HG03378 (cell line): Measurements from ENCODE around the gene C1orf50.
"Not testable (repeated sequence)": the region's sequence is repeated elsewhere in the genome, so short reads cannot be mapped to it uniquely, and the experiment has no call there.

ENCODE experiments used
- ATAC-seq: cut with Tn5 transposase; IDR thresholded peaks from one replicate; pipeline ENCODE4 v1.9.1; 2021; ENCODE audit warnings: mild to moderate bottlenecking, moderate library complexity; ENCODE audit not compliant: unreplicated experiment

Gene C1orf50

DNA sequence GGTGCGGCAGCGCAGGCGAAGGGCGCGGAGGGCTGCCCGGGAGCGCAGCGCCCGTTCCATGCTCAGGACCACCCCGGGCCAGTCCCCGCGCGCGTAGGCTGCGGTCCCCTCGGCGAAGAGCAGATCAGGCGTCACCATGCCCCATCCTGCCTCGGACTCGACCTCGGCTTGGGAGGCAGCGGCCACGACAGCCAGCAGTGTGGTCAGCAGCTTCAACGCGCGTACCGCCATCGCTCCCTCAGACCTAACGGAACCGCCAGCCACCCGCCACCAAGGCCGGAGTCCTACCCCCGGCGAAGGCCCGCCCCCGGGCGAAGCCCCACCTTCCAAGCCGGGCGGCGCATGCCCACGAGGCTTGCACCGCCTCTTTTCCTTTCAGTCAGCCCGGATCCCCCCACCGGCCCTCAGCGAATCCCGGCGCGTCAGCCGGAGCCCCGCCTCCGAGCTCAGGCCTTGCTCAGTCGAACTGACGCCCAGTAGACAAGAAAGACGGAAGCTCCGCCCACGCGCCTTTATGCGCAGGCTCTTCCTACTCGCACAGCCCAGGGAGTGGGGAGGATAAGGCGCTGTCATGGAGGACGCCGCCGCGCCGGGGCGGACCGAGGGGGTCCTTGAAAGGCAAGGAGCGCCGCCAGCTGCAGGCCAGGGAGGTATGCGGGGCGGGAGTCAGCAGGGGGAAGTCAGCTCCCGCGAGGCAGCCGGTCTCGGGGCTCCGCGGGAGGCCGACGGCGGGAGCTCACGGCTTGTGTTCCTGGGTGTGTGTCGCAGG is at the start of gene C1orf50, which contains the start of gene P3H1:
C1orf50 (plus strand) TSS at position 509 of the 769 bp plus-strand sequence; CDS start at position 572, 63 bp downstream.
P3H1 (minus strand) TSS at position 288 of the 769 bp plus-strand sequence; CDS start at position 231, 57 bp downstream.
- peak; percentile 92 for ATAC-seq

DNA sequence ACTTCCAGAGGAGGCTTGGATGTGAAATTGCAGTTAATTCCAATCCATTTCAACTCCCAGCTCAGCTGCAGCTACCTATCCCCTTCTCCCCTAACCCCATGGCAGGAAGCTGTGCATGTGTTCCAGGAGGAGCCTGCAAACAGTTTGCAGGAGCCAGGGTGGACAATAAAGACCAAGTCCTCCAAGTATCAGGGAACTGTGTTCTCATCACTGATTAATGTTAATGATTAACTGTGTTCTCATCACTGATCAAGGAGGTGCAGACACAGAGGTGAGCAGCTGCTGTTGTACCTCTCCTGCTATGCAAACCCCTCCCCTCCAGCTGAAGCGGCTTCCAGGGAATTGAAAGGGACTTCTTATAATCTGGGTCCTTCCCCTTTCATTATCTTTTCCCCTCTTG is 46.2 kb upstream of the C1orf50 start:
- ATAC-seq, result no peak

DNA sequence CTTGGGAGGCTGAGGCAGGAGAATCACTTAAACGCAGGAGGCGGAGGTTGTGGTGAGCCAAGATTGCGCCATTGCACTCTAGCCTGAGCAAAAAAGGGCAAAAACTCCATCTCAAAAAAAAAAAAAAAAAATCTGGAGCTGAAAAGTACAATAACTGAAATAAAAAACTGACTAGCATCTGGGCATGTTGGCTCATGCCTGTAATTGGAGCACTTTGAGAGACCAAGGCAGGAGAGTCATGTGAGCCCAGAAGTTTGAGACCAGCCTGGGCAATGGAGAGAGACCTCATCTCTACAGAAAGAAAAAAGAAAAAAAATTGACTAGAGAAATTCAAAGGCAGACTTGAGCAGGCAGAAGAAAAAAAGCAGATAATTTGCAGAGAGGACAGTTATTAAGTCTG is 45.1 kb upstream of the C1orf50 start:
- ATAC-seq, result no peak

DNA sequence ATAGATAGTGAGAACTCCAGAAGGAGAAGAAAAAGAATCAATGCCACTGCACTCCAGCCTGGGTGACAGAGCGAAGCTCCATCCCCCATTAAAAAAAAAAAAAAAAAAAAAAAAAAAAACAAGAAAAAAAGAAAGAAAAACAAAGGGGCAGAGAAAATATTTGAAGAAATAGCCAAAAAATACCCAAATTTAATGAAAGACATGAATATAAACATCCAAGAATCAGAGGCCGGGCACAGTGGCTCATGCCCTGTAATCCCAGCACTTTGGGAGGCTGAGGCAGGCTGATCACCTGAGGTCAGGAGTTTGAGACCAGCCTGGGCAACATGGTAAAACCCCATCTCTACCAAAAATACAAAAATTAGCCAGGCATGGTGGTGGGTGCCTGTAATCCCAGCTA is 44.6 kb upstream of the C1orf50 start:
- not testable (repeated sequence) for ATAC-seq

DNA sequence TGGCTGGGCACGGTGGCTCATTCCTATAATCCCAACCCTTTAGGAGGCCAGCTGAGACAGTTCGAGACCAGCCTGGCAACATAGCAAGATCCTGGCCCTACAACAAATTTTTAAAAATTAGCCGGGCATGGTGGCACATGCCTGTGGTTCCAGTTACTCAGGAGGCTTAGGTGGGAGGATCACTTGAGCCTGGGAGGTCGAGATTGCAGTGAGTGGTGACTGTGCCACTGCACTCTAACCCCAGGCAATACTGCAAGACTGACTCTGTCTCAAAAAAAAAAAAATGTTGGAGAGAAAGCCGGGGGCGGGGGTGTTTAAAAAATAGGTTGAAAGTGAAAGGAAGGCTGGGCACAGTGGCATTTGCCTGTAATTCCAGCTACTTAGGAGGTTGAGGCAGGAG is 43.5 kb upstream of the C1orf50 start:
- no peak for ATAC-seq

DNA sequence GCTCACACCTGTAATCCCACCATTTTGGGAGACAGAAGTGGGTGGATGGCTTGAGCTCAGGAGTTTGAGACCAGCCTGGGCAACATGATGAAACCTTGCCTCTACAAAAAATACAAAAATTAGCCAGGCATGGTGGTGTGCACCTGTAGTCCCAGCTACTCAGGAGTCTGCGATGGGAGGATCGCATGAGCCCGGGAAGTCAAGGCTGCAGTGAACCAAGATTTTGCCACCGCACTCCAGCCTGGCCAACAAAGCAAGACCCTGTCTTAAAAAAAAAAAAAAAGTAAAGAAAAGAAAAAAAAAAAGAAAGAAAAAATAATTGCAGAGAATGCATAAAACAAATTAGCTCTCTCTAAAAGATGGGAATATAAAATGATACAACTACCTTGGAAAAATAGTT is 41.2 kb upstream of the C1orf50 start:
- ATAC-seq, result not testable (repeated sequence)

DNA sequence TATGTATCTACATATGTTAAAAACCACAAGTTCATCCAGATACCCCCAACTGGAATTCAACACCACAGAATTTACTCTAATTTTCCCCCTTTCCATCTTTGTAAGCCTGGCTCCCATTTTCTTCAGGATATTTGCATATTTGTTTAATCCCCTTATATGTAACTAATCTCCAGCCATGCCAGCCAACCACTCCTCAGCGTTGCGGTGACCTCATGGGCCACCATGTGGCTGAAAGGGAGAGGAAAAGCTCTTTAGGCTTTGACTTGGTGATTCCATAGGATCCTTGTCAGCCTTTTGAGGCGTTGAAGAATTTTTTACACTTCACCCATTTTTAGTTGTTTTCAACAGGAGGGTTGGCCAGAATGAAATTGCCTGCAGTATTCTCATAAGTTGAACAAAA is 37.0 kb upstream of the C1orf50 start:
- ATAC-seq, result no peak

DNA sequence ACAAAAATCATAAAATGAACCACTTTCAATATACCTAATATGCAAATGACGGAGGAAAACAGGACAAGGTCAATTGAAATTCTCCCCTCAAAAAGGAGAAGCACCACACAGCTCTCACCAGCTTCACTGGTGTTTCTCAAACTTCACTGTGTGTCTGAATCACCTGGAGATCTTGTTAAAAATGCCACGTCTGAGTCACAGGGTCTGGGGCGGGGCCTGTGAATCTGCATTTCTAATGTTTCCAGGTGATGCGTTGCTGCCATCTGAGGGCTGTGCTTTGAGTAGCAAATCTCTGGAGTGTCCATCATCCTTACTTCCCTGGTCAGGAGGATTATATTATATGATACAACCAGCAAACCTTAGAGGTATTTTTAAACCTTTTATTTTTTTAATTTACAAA is 36.1 kb upstream of the C1orf50 start:
- ATAC-seq, result no peak

DNA sequence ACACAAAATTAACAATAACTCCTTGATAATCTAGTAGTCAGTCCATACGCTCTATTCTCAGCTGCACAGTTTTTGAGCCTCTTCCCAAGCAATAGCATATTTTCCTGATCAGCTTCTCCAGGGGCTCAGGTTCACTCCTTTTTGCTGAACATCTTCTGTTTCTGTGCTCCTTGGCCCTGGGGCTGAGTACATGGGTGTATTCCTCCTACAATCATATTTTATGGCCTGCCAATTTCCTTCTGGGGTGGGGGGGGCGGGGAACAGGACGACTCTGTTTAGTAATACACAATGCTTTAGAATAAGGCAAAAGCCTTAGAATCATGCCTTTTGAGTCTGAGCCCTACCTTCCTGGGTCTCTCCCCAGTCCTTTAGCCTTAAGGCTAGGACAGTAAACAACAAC is 35.5 kb upstream of the C1orf50 start:
- ATAC-seq, result no peak

DNA sequence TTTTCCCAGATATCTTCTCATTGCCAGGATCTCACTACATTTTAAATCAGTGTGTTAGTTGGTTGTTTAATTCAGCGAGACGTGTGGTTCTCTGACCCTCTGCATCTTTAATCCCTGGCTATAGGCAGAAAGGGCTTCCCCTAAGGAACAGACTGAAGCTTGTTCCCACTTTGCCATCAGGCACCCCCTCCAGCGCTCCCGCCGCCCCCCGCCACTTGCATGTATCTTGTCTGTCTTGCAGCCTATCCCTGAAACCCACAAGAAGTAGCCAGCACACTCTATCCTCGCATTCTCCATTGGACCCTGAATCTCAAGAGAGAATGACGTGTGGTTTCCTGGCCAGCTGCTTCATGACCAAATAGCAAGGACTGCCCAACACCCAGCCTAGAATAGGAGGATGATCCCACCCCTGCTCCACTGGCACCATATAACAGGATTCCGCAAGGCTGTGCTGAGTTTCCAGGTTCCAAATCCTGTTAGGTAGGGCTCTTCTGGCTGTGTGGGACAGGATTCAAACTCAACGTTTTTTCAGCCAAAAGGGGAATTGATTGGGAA is 34.8 kb upstream of the C1orf50 start:
- no peak for ATAC-seq

DNA sequence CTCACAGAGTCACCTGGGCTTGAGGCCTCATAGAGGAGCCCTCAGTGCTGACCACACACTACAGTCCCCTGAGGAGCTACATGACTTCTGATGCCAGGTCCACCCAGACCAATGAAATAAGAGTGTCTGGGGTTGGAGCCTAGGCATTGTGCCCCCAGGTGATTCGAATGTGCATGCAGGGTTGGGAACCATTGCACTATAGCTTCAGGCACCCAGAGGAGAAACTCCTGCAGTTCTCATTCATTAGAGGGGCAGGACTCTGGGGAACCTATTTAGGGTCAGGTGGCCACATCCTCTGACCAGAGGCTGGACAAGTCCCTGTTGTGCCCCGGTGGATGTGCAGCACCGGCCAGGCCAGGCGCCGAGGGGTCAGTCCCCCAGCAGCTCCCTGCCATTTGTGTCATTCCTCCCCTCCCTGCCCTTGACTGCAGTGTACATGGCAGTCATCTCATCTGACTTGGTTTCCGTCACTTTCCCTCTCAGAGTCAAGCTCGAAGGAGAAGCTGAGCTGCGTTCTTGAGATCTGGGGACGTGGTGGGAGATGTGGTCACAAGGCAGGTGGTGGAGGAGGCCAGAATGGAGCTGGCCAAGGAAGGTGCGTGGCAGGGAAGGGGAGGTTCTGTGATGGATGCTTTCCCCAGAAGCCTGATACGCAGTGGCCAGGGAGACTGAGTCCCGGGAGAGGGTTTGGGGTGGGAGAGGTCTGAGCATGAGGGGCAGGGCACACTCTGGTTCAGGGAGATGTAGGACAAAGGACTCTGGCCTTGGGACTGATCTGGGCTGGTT is 33.4 kb upstream of the C1orf50 start:
- ATAC-seq, result no peak

DNA sequence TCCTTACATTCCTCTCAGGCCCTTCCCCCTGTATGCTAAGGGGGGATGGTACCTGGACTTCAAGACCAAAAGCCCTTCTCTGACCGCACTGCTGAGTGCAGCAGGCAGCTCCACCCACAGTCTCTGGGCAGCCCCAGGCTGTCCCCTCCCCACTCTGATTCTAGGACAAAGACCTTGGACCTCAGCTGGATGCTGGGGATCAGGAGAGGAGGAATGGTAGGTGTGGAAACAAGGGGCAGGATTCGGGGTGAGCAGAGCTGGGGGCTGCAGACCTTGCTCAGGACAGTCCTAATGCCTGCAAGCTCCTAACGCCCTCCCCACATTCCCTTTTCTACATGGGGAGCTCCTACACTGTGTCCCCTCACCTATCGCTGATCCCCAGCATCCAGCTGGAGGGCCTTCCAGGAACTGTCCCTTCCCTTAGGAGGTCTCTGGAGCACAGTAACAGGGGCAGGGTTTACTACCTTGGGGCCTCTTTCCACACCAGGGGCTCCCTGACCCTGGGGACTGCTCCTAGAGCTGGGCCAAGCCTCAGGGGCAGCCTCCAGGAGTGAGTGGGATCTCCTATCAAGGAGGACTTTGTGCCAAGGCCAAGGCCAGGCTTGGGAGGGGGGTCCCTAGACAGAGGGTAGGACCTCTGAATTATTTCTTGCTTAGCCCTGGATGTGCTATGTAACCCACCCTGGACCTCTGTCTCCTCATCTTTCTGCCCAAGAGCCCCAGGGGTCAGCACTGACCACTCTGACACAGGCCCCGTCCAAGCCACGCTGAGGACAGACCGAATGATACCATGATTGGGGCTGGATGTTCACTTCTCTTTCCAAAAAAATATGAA is 32.6 kb upstream of the C1orf50 start:
- ATAC-seq, result no peak

DNA sequence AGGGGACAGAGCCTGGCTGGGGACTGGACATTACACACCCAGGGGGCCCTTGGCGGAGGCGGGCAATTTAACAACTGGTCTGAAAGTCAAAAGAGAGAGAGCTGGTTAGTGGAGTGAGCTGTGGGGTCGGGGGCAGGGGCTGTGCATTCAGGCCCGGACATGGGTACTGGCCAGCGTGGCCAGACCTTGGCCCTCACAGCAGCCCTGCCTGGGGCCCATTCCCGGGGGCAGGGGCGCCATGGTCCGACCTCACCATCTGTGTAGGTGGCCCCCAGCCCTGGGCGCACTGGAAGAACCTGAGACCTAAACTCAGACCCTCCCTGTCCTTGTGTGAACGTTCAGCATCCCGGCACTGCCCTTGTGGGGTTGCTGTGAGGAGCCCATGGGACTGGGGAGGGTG is 32.0 kb upstream of the C1orf50 start:
- ATAC-seq, result no peak

DNA sequence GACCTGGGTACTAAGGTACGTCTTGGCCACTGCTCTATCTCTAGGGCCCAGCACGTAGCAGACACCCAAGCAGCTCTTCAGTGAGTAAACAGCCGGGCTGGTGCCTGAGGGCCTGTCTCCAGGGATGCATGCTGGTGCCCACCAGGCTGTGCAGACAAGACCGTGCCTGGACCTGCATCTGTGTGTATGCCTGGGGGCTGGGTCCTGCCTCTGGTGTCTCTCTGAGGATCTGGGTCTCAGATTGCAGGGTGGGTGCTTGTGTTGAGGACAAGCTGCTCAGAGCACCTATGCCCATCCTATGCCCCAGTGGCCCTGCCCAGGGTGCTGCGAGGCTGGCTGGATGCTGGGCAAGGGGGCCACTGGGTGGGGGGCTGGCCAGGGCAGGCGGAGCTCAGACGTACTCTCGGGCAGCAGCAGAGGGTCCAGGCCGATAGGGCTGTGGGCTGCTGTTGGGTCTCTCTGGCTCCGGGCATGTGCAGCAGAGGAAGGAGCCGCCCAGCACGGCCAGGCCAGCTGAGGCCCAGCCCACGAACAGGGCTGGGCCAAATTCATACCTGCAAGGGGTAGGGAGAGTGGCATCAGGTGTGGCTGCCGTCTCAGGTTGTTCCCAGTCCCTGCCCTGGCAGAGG is 31.5 kb upstream of the C1orf50 start:
- no peak for ATAC-seq

DNA sequence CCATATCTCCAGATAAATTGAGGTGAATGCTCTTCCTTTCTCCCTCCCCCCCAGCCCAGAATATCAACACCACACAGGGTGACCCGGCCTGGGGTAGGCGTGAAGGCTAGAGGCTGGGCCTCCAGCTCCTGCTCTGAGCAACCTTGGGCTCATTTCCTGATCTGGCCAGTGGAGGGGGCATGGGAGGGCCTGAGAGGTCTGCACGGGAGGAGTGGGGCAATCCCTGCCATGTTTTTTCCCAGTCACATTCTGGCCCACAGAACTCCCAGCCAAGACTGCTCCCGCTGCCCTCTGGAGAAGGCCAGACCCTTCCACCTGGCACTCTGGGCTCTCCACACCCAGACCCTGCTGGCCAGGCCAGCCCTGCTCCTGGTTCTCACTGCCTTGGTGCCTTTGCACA is 30.9 kb upstream of the C1orf50 start:
- no peak for ATAC-seq

DNA sequence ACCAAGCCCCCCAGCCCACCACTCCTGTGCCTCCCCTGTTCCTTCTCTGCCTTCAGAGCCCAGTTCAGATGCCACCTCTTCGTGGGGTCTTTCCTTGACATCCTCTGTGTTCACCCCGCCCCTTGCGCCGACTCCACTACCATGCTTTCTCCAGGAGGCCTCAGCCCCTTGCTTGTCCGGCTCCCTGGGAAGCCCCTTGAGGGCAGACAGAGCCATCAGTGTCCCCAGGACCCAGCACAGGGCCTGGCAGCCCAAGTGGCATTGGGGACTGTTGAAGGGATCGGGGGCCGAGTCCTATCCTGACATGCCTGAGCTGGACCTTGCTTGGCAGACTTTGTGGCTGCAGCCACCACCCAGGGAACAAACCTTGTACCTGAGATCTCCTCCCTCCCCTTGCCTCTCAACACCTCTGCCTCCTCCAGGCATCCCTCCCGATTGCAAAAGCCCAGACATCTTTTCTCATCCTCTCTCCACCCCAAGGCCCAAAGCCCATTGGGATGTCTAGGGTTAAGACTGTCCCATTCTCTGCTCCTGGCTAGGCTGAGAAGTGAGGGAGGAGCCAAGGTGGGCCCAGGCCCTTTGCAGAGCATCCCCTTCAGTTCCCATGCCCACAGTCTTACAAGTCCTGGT is 30.4 kb upstream of the C1orf50 start:
- ATAC-seq, result no peak

DNA sequence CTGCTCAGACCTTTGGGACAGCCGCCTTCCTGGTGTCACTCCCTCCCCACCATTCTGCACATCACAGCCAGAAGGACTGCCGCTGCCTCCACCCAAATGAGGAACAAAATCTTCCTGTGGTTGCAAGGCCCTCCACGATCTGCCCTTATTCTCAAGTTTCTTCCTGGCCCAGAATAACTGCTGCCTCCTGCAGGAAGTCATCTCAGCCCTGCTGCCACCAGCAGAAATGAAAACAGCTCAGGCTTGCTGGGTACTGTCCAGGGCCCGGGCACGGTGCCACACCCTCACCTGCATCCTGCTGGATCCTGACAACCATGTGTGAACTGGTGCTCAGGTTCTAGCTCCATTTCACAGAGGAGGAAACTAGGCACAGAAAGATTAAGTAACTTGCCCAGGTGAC is 29.8 kb upstream of the C1orf50 start:
- no peak for ATAC-seq

DNA sequence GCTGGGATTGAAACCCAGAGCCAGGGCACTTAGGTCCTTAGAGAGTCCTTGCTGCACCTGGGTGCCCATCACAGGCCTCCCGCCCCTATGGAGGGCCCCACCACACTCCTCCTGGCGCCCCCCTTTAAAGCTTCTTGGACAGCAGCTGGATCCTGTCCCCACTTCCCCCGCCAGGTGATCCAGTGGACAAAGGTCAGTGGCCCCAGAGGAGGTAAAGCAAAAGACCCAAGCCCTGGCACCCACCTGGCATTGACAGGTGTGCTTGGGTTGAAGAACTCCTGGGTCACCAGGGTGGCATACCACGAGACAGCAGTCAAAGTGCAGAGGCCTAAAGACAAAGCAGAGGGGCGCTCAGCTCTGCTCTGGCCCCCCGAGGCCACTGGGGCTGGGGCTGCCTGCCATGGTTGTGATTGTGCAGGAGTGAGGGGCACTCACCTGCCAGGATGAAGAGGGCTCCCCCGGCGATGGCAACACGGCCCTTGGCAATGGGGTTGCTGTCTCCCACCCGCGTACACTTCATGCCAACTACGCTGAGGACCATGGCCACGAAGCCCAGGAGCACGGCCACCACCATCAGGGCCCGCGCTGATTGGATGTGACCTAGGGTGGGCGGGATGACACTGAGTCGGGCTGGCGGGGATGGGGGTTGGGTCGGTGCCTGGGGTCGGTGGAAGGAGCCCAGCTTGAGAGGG is 28.9 kb upstream of the C1orf50 start:
- ATAC-seq, result no peak

DNA sequence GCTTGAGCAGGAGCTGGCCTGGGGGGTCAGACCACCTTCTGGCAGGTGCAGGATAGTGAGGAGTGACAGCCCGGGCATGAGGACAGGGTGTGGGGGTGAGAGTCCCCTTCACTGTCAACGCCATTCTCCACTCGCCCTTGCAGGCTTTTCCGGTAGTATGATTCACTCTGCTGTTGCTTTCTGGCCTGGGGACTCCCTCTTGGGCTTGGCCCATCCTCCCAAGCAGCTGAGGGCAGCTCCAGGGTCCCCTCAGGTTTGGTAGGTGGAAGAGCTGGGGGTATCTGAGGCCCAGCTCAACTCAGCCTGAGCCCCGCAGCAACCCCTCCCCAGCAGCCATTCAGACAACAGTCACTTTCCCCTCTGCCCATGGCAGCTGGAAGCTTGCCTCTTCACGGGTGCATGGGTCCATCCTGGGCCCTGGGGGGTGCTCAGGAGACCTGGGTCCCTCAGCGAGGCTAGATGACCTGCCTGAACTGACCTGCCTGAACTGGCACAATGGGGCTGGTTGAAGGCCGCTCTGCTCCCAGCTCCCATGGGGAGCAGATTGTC is 28.3 kb upstream of the C1orf50 start:
- no peak for ATAC-seq
